ENCODE data around the gene IFT52.
"Not testable (repeated sequence)": the region's sequence is repeated elsewhere in the genome, so short reads cannot be mapped to it uniquely, and the experiment has no call there.

The IFT52 gene

DNA sequence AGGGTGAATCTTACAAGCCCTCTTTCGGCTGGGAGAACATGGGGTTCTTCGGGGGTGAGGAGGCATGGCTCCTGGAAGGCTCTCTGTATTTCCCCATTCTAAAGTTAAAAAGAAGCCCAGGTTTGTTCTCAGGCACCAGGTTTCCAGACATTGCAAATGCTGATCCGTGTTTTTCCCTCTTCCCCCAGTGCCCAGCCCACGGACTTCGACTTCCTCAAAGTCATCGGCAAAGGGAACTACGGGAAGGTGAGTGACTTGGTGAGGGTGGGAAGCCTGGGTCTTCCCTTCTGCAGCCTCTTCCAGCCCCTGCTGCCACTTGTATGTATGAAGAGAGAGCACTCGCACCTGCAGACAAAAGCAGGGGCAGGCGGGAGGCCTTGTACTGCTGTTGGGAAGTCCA, 23.3 kb upstream of the IFT52 start:
- DNase-seq (ENCODE audit: low spot score) = no peak

DNA sequence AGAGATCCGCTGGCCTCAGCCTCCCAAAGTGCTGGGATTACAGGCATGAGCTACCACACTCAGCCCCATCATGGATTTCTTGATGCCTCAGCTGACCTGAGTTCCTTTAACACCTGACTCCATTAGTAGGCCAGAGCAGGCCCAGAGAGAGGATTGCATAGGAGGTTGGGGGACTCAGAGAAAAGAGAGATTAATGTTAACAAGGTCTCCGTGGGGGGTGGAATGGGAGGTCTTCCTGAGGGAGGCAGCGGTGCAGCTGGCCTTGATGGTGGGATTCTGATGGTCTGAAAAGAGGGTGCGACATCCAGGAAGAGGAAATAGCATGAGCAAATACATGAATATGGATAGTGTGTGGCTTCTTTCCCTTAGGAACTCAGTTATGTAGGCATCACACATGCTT, 22.0 kb upstream of the IFT52 start:
- no peak for DNase-seq (ENCODE audit: low spot score)

- DNase-seq (ENCODE audit: low spot score) = no peak
These were observed 21.5 kb upstream of the IFT52 start for GRCh38 chr20:43569282-43569681.

DNA sequence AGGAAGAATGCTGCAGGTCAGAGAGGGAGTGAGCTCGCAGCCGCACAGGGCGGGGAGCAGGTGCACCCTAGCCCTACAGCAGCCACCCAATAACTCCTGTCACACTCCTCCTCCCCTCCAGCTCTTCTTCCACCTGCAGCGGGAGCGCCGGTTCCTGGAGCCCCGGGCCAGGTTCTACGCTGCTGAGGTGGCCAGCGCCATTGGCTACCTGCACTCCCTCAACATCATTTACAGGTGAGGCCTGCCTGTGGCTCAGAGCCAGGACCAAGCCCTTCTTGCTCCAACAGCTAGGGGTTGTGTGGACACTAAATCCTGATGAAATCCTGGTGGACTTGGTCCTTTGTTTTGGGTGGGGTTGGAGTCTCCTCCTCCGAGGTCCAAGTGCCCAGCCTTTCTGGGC, 20.2 kb upstream of the IFT52 start:
- no peak for DNase-seq (ENCODE audit: low spot score)

- DNase-seq (ENCODE audit: low spot score) = no peak
These were observed 19.4 kb upstream of the IFT52 start for GRCh38 chr20:43571310-43571709.

- no peak for DNase-seq (ENCODE audit: low spot score)
These were observed 19.0 kb upstream of the IFT52 start for GRCh38 chr20:43571771-43572170.

- DNase-seq (ENCODE audit: low spot score) = no peak
These were observed 17.8 kb upstream of the IFT52 start for GRCh38 chr20:43572891-43573290.

- no peak for DNase-seq (ENCODE audit: low spot score)
These were observed 14.6 kb upstream of the IFT52 start for GRCh38 chr20:43576108-43576507.

- DNase-seq (ENCODE audit: low spot score) = no peak
These were observed 10.6 kb upstream of the IFT52 start for GRCh38 chr20:43579861-43580793.

DNA sequence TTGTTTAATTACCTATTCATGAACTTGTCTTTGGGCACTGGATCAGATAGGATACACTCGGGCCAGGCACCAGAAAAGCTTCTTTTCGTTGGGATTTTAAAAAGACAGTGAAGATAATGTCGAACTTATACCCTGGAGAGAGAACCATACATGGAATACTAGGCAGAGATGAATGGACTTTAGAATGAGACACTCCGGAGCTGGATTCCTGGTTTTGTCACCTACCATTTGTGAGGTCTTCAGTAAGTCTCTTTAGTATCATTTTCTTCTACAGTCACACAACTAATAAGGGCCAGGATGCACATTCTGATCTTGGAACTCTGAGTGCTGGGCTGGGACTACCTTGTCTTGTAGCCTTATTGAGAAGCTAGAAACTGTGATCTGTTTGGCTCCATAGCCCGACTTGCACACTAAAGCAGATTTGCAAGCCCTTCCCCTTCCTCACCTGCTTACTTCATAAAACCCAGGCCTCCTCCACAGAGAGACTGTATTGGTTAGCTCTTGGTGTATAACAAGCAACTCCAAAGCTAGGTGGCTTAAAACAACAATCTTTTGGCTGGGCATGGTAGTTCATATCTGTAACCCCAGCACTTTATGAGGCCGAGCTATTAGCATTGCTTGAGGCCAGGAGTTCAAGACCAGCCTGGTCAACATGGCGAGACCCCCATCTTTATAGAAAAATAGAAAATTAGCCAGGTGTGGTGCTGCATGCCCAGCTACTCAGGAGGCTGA, 7.4 kb upstream of the IFT52 start:
- no peak for DNase-seq (ENCODE audit: low spot score)

DNA sequence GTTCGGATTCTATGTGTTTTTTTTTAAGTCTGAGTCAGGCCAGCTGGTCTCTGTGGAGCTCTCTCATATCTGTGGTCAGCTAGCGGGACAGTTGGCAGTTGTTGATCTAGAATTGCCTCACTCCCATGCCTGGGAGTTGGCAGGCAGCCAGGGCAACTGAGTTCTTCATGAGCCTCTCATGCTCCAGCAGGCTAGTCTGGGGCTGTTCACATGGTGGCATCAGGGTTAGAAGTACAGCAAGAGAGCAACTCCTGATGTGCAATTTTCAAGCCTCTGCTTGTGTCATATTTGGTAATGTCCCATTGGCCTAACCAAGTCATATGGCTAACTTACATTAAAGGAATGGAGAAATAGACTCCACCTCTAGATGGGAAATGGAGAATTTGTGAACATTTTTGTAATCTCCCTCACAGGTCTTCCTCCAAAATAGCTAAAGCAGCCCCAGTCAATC, 6.7 kb upstream of the IFT52 start:
- DNase-seq (ENCODE audit: low spot score) = no peak

GRCh38 chr20:43584448-43585136, 6.1 kb upstream of the IFT52 start:
- no peak for DNase-seq (ENCODE audit: low spot score)

DNA sequence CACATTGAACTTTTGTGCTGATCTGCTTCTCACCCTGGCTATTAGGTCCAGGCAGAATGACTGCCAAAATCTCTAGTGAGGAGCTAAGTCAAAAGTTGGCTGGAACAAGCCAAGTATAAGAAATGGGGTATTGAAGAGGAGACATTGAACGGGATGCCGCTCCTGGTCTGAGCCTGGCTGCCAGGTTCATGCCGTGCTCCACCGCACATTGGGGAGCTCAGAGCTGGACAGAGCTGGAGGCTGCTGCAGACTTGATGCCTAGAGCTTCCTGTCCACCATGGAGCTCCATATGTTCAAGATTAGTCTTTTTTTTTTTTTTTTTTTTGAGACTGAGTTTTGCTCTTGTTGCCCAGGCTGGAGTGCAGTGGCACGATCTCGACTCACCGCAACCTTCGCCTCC, 4.1 kb upstream of the IFT52 start:
- no peak for DNase-seq (ENCODE audit: low spot score)

DNA sequence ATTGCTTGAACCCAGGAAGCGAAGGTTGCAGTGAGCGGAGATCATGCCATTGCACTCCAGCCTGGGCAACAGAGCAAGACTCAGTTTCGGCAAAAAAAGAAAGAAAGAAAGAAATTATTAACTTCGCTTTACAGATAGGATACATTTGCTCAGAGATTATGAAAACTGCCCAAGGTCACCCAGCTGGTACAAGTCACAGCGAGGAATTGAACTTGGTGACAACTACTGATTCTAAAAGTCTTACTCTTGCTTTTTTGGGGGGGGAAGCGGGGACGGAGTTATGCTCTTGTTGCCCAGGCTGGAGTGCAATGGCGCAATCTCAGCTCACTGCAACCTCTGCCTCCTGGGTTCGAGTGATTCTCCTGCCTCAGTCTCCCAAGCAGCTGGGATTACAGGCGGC, 2.2 kb upstream of the IFT52 start:
- not testable (repeated sequence) for DNase-seq (ENCODE audit: low spot score)

- DNase-seq (ENCODE audit: low spot score) = no peak
These were observed 723 bp upstream of the IFT52 start for GRCh38 chr20:43590036-43590391.

GRCh38 chr20:43601960-43602359, 11.2 kb downstream of the IFT52 start:
- DNase-seq (ENCODE audit: low spot score) = not testable (repeated sequence)

DNA sequence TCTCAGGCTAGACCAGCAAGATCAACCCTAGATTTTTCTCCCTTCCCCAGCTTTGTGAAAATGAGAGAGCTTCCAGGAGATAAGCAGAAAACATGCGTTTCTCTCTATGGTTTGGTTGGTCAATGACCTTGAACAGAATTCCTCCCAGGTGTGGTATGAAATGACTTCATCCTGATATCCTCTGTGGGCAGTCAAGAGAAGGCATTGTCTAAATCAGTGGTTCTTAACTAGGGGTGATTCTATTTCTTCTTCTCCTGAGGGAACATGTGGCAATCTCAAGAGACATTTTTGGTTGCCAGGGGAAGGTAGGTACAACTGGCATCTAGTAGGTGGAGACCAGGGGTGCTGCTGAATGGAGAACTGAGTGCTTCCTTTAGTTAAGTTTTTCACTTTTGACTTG, 12.4 kb downstream of the IFT52 start:
- no peak for DNase-seq (ENCODE audit: low spot score)

- no peak for DNase-seq (ENCODE audit: low spot score)
These were observed 15.0 kb downstream of the IFT52 start for GRCh38 chr20:43605715-43606114.

GRCh38 chr20:43607278-43607677, 16.5 kb downstream of the IFT52 start:
- DNase-seq (ENCODE audit: low spot score) = not testable (repeated sequence)

- no peak for DNase-seq (ENCODE audit: low spot score)
These were observed 40.9 kb downstream of the IFT52 start for GRCh38 chr20:43631598-43631997.

DNA sequence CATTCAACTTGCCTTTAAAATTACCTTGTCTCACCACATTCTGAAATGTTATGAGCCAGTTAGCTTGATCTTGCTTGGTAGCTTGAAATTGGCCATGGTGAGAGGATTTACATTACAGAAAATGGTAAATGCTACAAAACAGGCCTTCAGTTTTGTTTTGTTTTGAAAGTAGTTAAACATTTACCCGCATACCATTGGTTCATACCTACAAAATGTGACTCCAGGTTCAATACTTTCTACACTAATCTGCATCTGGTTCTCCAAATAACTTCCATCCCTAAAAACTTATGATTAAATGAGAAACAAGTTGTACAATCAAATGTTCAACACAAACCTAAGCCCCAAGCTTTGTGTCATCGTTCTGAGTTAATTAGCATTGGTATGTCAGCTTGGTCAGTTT, 45.7 kb downstream of the IFT52 start:
- DNase-seq (ENCODE audit: low spot score) = no peak

GRCh38 chr20:43642548-43642947, 51.8 kb downstream of the IFT52 start:
- DNase-seq (ENCODE audit: low spot score) = no peak

Data from RKO (cell line).